Upper lobe of left lung (tissue), 4 donors: Measurements from ENCODE around the gene SERPINB1.
A peak's percentile ranks its signal among the peaks of the same experiment; 100 is the strongest.

Source experiments
- POLR2AphosphoS5 ChIP-seq, 2 donors: sonication (generic); formaldehyde crosslinking; IDR thresholded peaks; one replicate each; pipeline ENCODE4 v1.5.1; 2017; ENCODE audit warnings: antibody characterized with exemption in 2 of 2
- TF ChIP-seq, protein P1 (sequence below), 6 experiments: fragments of 450-650 bp in 4 of 6; fragments of 200-600 bp in 2 of 6; sonication (generic) in 2 of 6; IDR thresholded peaks; one replicate each; pipeline ENCODE4 v1.5.1; 2016 to 2019; ENCODE audit warnings: antibody characterized with exemption in 6 of 6

DNA sequence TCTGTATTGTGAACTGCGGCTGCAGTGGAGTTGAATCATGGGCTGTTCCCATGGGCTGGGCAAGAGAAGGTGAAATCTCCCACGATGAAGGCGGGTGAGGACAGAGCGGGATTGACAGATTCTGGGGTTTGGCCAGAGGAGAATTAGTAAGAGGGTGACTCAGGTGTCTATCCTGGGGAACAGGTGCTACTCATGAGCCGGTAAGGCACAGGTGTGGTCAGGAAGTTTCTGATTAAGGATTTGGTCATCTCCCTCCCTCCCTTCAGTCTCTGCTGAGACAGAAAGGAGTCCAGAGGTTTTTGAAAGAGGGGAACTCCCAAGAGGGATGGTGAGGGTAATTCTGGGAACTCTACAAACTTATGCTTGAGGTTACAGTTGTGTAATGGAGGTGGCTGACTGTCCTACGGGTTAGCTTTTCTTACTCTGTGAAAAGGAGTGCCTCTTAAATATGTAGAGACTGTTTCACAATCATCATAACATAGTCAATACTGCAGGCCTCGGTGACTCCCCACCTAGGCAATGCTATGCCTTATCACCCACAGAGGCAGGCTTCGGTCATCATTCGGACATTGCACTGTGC is 31.5 kb downstream of the SERPINB1 start:
- TF ChIP-seq, protein P1, sequence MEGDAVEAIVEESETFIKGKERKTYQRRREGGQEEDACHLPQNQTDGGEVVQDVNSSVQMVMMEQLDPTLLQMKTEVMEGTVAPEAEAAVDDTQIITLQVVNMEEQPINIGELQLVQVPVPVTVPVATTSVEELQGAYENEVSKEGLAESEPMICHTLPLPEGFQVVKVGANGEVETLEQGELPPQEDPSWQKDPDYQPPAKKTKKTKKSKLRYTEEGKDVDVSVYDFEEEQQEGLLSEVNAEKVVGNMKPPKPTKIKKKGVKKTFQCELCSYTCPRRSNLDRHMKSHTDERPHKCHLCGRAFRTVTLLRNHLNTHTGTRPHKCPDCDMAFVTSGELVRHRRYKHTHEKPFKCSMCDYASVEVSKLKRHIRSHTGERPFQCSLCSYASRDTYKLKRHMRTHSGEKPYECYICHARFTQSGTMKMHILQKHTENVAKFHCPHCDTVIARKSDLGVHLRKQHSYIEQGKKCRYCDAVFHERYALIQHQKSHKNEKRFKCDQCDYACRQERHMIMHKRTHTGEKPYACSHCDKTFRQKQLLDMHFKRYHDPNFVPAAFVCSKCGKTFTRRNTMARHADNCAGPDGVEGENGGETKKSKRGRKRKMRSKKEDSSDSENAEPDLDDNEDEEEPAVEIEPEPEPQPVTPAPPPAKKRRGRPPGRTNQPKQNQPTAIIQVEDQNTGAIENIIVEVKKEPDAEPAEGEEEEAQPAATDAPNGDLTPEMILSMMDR (IDR thresholded peaks at IDR 0.05): no peak
- peak; percentile 54 to 64 for TF ChIP-seq POLR2AphosphoS5 (IDR thresholded peaks at IDR 0.05)
